ENCODE results near the gene QDPR.

The QDPR gene

DNA sequence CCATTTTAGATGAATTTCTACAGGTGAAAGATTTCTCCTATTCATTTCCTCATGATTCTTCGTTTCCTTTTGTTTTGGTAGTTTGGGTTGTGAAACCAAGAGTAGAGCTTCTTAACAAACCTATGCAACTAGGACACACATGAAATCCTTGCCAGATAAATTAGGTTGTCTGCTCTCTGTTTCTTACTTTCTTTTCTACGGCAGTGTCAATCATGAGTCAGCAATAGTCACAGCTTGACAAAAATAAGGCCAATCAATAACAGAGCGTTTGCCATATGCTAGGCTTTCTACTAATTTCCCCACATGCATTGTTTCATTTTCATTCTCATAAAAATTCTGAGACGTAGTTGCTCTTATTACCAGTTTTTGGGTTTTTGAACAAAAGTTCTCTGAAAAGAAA lies 23.4 kb upstream of the QDPR start:
- intact Hi-C loops (cut with DNase I), result no loop called here
- DNase-seq, result no peak

DNA sequence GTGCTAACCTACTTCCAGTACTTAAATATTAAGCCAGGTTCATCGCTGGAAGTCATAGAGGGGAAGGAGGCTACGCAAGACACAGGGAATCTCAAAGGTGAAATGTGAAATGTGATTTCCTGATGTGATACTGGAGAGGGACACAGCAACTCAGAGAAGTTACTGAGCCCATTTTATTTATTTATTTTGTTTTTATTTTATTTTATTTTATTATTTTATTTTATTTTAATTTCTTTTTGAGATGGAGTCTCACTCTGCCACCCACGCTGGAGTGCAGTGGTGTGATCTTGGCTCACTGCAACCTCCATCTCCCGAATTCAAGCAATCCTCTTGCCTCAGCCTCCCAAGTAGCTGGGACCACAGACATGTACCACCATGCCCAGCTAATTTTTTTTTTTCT lies 22.8 kb upstream of the QDPR start:
- no peak for DNase-seq
- intact Hi-C loops (cut with DNase I), result no loop called here

DNA sequence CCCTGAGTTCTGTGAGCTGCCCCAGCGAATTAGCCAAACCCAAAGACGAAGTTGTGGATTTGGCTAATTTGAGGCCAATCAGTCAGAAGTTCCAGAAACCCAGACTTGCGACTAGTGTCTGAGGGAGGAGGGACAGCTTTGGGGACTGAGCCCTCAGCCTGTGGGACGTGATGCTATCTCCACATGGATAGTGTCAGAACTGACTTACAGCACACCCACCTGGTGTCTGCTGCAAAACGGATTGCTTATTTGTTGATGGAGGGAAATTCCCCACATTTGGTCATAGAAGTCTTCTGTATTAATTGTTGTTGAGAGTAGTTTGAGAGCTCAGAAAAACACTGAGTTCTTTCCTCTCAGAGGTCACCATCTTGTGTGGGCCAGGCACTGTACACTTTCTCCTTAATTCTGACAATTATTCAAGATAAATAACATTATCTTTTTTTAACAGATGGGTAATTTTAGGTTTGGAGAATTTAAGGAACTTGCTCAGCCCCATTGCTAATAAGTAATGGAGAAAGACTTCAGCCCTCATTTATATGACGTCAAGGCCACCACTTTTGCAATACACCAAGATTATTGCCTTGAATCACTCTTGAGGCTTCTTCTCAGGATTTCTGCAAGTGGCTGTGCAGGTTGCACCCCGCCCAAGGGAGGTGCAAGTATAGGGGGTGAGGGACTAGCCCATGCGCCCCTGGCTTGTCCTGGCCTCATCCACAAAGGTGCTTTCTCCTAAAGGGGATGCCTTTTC lies 19.8 kb upstream of the QDPR start:
- DNase-seq, result peak in 1 of 42 donors; percentile 11
- intact Hi-C loops (cut with DNase I), result no loop called here

DNA sequence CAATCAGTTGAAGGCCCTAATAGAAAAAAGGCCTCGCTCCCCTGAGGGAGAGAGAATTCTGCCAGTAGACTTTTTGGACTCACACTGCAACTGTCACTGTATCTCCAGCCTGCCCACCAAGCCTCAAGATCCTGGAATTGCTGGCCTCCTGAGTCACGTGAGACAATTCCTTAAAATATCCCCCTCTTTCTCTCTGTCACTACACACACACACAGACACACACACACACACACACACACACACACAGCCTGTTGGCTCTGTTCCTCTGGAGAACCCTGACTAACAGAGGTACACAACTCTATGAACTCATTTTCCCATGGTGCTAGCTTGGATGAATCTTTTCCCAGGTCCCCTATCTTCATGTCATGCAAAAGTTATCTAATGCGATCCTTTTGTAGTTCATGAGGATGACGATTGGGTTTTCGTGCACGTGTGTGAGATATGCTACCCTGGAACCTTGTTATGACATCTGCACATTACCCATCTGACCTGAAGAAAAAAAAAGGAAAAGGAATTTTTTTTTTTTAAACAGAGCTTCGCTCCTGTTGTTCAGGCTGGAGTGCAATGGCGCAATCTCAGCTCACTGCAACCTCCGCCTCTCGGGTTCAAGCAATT lies 16.8 kb upstream of the QDPR start:
- peak in 1 of 42 donors; percentile 1 for DNase-seq
- intact Hi-C loops (cut with DNase I), result no loop called here

DNA sequence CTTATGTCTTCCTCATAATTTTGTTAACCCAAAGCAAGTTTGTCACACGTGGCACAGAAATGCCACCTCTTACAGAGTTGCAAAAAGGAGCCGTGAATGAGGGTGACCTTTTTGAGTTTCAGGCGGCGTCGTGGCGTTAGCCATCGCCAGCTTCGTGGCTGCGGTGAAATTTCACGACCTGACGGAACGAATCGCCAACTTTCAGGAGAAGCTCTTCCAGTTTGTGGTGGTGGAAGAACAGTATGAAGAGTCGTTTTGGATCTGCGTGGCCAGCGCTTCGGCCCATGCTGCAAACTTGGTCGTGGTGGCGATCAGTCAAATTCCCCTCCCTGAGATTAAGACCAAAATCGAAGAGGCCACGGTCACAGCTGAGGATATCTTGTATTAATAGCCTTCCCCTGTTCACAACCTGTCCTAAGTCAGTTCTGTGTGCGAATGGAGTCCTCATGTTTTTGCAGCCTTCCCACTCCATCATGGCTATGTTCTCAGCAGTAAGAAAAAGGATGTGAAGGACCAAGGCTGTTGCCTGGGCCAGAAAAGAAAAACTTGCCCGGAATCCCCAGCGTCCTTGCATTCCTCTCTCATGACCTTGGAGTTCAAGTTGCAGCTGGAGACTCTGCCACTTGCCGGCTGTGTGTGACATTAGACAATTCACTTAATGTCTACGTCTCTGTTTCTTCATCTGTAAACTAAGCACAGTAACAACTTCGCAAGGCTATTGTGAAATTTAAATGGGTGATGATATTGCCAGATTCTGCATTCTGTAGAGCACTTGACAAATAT lies 15.0 kb upstream of the QDPR start:
- DNase-seq, result peak in 1 of 42 donors; percentile 11
- intact Hi-C loops (cut with DNase I), result no loop called here

DNA sequence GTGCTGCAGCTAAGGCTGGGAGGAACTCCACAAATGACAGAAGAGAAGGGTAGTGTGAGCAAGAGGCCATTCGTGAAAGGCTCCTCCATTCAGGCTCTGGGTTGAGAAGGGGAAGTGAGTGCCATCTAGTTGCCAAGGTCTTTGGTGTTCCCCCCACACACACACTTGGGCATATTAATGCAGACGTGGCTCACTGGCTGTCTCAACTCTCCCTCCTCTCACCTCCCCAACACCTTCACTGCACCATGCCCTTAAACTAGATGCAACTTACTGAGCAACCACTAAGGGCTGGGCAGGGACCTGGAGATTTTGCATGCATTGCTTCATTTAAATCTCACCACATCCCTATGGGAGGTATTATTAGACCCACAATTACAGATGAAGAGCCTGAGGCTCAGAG lies 11.8 kb upstream of the QDPR start:
- intact Hi-C loops (cut with DNase I), result no loop called here
- DNase-seq, result no peak

DNA sequence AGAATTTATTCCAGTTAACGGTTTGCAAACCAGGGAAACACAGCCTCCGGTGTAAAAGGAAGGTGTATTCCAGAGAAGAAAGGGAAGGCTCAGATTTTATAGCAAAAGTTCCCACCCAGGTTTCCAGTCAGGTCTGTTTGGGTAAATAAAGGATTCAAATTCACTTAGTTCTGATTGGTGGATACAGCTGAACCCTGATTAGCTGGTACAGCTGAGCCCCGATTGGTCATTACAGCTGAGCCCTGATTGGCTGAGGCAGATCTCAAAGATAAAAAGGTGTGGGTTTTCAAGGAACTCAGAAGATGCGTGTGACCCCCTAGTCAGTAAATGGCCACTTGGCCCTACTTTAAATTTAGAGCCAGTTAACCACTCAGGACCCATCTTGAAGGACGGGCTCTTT lies 9.7 kb upstream of the QDPR start:
- intact Hi-C loops (cut with DNase I), result no loop called here
- DNase-seq, result no peak

DNA sequence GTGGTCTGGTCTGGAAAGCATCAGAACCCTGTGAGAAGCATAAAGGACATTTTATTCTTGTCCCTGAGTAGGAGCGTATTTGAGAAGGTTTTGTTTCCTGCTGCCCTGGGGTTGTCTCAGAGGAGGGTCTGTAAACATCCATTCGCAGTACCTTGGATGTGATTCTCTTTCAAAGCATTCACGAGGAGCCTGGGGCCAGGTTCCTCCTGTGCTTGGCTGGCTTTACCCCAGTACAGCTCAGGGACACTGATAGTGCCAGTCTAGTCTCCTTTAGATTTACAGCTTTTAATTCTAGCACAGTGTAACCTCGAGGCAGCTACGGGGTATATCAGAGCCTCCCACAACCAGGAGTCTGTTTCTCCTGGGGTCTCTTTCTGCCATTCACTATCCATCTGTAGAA lies 5.8 kb upstream of the QDPR start:
- no peak for DNase-seq
- intact Hi-C loops (cut with DNase I), result no loop called here

DNA sequence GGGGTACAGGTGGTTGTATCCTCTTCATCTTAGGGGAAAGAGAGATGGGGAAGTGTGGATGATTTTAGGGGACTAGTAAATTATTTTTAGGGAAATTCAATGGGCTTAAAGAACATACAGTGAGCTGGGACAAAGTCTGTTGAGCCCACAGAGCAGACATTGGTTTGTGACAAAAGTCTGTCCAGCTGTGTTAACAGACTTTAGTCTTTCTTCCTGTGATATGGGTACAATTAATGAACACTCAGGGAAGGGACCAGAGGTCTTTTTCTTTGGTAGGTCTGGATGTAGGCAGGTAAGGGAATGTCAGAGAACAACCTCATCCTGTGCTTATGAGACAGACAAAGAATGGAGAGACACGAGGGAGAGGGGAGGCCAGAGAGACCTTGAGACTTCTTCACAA lies 5.1 kb upstream of the QDPR start:
- intact Hi-C loops (cut with DNase I), result no loop called here
- no peak for DNase-seq

DNA sequence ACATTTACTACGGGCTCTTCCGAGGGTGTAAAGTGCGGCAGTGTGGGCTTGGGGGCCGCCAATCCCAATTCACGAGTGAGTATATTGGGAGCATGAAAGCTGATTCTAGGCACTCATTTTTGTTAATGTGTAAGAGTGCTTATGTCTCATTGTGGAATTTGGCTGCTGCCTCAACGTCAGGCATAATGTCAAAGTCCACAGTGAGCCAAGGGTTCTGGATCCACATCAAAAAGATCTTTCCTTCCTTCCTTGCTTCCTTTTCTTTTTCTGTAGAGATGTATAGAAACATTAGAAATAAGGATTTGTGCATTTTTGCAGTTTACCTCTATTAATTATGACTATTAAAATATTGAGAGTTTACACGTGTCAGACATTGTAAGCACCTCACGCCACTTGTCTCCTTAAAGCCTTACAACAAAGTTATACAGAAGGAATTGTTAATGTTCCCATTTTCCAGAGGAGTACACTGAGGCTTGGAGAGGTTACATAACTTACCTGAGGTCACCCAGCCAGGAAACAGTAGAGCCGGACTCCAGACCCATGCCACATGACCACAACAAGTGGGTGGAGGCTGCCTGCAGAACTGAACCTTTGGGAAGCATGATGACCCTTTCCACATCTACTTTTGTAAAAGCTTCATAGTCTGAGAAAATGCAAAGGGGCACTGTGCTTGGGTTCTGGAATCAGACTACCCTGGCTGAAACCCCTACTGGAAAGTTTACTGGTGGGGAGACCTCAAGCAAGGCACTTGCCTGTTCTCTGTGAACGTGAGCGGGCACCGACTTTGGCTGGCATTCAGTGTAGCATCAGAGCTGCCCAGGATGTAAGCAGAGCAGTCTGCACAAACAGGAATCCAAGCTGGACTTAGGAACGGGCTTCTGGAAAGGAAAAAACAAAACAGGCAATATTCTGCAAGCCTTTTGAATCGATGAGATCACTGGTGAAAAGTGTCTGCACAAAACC lies 3.8 kb upstream of the QDPR start:
- intact Hi-C loops (cut with DNase I), result no loop called here
- DNase-seq, result peak in 9 of 42 donors; percentile 32 to 70 (median 41)

DNA sequence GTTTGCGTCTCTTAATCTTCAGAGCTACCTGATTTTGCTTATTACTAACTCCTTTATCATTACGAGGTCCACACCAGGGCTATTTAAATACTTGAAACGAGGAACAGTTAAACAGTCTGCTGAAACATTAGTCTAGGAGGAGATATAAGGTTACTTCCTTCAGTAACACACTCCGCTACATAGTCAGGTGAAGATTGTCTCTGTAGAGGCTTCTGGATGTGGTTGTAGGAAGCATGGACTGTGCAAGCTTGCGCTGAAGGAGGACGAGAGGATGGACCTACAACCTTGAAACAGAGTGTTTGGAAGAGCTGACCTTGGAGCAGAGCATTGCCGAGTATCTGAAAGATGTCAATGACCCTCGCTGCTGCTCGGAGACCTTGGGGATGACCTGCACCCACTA lies 3.0 kb upstream of the QDPR start, which contains the start of gene CLRN2:
CLRN2 (plus strand) TSS at position 301 of the 400 bp plus-strand sequence. CDS start 102 bp downstream, outside the sequence.
- intact Hi-C loops (cut with DNase I), result no loop called here

DNA sequence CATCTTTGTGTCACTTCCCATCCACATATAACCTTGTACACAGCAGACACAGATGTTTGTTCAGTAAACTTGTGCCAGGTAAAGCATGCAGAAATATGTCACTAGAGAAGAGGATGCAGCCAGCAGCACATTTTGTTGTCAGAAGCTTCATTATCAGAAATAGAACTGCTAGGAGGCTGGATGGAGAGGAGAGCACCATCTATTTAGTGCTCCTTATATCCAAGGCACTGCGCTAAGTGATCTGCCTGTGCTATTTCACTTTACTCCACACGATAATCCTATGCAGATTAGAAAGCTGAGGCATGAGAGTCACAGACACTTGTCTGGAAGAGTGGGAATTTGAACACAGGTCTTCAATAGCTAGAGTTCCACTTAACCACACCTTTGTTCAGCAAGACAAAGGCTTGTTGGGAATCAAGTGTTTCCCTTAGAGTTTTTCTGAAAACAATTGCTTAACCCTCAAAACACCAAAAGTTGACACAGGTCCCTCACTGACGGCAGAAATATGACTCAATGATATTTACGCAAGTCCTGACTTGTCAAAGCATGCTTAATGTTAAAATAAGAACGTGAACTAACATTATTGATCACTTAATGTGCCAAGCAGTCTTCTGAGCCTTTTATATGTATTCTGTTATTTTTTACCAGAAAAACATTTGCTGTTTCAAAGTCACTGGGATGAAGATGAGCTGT lies 1.2 kb upstream of the QDPR start:
- intact Hi-C loops (cut with DNase I), result loop anchor here (1.0 to 2.0 kb wide), 2 partner anchors 31 to 64 kb away; partner anchors contain the start of gene LAP3
- no peak for DNase-seq

More for the DNA sequence above, 3.0 kb upstream of the QDPR start, which contains the start of gene CLRN2:
- DNase-seq, result no peak

DNA sequence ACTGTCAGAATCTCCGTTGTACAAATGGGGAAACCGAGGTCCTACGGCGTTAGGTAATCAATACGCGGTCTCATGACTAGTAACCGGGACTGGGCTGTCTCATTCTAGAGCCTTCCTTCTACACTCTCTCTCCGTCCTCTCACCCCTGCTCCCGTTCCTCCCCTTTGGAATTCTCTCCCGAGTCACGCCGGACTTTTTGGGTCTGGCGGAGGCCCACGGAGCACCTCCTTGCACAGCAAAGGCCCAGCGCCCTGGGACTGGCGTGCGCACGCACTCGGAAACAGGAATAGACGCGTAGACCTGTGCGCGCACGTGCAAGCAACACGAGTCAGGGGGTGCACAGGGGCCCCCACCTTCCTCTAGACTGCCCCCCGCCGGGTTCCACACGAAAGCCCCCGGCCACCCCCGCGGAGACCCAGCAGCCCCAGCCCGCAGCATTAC lies 361 bp downstream of the QDPR start:
- DNase-seq, result peak in 32 of 42 donors; percentile 44 to 81 (median 69)

DNA sequence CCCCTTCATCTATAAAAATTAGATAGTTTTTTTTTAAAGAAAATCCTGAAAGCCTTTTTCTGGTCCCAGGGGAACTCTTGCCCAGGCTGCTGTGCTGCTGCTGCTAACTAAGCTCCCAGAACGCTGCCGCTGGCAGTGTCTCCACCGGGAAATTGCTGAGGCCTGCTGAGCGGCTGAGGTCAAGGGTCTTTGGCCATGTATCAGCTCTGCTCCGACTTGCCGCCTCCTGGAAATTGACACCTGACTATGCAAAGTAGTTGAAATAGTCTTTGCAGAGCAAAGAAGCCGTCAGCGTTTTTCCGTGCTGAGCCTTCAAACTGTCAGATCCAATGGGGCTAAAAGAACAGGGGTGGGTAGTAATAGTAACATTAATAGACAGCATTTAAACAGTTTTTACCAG lies 839 bp downstream of the QDPR start:
- peak in 39 of 42 donors; percentile 20 to 77 (median 49) for DNase-seq
- intact Hi-C loops (cut with DNase I), result no loop called here

More for the DNA sequence above, 361 bp downstream of the QDPR start:
- intact Hi-C loops (cut with DNase I), result no loop called here

DNA sequence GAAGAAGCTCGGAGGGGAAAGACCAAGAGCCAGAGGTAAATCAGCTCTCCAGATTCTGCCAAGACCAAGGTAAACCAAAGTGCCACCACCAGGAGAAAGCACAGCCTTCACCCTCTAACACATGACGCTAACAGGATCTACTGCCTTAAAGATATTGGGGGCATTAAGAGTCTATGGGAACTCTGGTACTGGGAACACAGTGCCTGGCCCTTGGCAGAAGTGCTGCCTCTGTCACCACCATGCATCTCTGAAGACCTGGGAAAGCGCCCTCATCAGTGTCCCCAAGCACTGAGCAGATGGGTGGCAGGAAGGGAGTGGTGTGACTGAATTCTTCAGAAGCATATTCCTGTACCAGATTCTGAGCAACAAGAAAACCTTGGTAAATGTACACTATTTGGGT lies 1.3 kb downstream of the QDPR start:
- DNase-seq, result peak in 9 of 42 donors; percentile 23 to 71 (median 44)
- intact Hi-C loops (cut with DNase I), result no loop called here

DNA sequence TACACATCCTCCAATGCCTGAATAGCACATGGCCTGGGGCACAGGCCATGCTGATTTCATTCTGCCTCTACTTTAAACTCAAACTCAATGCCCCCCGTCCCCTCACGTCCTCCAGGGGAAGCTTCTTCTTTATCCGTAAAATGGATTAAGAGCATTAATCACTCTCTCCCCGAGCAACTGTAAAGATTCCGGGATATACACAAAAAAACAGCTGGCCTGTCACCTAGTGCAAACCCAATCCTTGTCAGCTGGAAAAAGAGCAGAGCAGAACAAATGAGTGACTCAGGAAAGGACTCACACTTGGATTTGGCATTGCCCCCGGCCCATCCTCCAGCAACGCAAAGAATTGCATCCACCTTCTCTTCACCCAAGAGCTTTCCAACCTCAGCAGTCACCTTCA lies 7.8 kb downstream of the QDPR start:
- no peak for DNase-seq
- intact Hi-C loops (cut with DNase I), result no loop called here

DNA sequence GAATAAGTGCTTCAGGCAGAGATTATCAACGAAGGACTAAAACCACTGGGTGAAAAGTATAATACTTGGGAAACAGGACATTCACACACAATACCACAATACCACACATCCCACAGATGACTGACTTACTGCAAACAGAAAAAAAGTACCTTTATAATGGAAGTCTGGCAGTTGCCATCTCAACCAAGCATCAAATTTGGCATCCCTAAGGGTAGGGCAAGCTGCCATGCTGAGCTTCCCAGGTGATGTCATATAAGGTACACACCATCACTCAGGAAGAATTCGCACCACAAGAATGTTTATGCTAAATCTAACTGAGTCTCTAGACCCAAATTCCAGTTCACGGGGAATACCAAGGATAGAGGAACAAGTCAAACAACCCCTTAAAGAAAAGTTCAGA lies 9.1 kb downstream of the QDPR start:
- no peak for DNase-seq
- intact Hi-C loops (cut with DNase I), result no loop called here

DNA sequence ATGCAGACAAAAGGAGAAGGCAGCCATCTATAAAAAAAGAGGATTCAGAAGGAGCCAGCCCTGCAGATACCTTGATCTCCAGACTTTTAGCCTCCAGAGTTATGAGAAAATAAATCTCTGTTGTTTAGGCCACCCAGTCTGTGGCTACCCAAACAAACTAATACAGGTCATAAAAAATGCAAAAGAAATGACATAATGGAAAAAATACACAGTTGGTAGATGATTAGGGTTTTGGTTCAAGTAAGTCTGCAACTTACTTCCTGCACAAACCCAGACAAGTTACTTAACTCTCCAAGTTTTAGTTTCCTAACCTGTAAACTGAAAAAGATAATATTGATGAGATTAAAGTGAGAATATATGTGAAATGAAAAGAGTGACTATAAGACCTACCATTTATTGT lies 11.3 kb downstream of the QDPR start:
- no peak for DNase-seq
- intact Hi-C loops (cut with DNase I), result no loop called here
